GM13977 (cell line): Measurements from ENCODE around the gene MEF2C.
"Not testable (repeated sequence)": the region's sequence is repeated elsewhere in the genome, so short reads cannot be mapped to it uniquely, and the experiment has no call there.

ENCODE experiments used
- DNase-seq: peaks from one replicate; pipeline ENCODE4 v3.0.0; 2012; ENCODE audit warnings: low spot score
- in situ Hi-C: fragments of 300-500 bp; cut with MboI; formaldehyde crosslinking; loops from one replicate; pipeline ENCODE4 v1.12.0; 2022; ENCODE audit warnings: low sequenced_read_pairs, low pct_unique_long_range_greater_than_20kb, mixed read lengths, inconsistent platforms; ENCODE audit not compliant: unreplicated experiment
- TF ChIP-seq, protein P1 (sequence below): IDR thresholded peaks from 2 replicates; pipeline ENCODE4 v1.5.1; 2012; ENCODE audit warnings: mild to moderate bottlenecking, control low read depth; ENCODE audit not compliant: insufficient read depth; ENCODE audit errors: extremely low read depth, missing control alignments

Gene MEF2C

DNA sequence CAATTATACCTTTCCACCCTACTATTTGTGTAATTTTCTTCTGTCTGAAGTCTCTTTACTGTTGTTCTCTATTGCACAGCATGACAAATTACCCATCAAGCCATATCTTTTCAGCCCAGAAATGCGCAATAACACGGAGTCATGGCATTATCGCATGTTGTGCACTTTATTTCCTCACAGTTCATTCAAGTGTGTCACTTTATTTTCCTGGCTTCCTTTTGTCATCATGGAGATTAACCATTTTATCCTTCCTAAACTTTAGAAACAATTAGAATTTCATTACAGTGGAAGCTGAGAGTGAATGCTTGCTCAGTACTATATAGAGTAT, 41.3 kb upstream of the MEF2C start:
- in situ Hi-C loops: no loop called here
- no peak for DNase-seq
- TF ChIP-seq, protein P1, sequence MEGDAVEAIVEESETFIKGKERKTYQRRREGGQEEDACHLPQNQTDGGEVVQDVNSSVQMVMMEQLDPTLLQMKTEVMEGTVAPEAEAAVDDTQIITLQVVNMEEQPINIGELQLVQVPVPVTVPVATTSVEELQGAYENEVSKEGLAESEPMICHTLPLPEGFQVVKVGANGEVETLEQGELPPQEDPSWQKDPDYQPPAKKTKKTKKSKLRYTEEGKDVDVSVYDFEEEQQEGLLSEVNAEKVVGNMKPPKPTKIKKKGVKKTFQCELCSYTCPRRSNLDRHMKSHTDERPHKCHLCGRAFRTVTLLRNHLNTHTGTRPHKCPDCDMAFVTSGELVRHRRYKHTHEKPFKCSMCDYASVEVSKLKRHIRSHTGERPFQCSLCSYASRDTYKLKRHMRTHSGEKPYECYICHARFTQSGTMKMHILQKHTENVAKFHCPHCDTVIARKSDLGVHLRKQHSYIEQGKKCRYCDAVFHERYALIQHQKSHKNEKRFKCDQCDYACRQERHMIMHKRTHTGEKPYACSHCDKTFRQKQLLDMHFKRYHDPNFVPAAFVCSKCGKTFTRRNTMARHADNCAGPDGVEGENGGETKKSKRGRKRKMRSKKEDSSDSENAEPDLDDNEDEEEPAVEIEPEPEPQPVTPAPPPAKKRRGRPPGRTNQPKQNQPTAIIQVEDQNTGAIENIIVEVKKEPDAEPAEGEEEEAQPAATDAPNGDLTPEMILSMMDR: no peak

DNA sequence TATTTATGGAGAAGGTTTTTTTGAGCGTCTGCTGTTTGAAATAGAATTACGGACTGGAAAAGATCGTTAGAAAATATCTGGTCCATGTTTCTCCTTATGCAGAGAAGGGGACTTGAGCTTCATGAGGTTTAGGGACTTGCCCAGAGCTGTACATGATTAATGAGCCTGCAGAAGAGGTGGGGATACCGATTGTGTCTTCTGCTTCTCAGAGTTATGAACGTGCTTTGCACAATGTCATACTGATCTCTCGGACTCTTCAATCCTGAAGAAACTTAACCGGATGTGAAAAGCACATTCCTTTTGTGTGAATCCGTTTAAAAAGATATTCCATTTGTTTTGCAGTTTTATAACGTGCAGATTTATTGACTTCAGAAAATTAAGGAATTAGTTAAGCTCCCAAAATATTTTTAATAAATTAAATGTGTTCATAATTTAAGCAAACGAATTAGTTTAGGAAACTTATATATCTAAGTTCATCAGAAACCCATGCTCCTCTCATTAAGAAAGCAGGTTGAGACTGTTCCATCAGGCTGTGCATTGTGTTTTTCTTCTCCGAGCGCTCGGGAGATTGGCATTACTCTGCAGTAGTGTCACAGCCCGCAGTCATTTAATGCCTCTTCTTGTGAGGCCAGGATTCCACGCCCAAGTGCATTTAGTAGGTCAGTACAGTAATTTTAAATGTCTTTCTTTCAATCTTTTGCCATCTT, 40.8 kb upstream of the MEF2C start:
- in situ Hi-C loops: no loop called here
- DNase-seq: no peak
- TF ChIP-seq, protein P1: no peak

DNA sequence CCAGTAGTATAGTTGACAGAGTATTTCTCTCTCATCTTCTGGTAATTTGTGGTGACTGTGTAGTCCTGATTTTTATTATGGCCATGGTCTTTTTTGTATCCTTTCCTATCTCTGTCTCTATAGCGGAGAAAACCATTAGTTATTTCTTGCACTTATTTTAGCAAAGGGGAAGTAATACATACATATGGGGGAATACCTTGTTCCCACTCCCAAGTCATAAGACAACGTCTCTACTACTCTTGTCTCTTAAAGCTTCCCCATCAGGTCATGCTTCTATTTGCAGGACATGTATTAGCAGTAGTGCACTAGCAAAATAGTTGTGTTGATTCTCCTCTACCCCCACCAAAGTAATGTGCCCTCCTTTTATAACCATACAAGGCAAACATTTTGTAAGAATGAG, 29.8 kb upstream of the MEF2C start:
- in situ Hi-C loops, DNase-seq: not testable (repeated sequence)

DNA sequence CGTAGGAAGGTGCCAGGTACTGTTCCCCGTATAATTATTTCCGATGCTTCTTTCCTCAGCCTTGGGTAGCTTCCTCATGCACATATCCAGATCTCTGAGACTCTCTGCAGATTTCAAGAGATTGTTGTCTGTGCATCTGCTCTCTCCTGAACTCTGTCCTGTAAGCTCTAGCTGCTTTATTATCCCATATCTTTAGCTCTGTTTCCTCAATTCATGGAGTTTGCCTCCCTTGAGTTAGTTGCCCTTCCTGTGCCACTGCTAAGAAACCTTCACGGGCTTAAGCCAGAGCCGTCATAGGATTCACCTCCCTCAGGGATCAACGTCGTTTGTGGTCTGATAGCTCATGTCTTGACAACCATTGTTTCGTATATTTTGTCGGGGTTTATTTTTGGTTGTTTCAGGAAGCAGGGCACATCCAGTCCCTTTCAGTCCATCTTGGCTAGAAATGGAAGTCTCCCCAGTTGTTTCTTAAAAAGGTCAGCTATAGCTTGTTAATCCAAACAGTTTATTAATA, 28.1 kb upstream of the MEF2C start:
- in situ Hi-C loops, DNase-seq: not testable (repeated sequence)

DNA sequence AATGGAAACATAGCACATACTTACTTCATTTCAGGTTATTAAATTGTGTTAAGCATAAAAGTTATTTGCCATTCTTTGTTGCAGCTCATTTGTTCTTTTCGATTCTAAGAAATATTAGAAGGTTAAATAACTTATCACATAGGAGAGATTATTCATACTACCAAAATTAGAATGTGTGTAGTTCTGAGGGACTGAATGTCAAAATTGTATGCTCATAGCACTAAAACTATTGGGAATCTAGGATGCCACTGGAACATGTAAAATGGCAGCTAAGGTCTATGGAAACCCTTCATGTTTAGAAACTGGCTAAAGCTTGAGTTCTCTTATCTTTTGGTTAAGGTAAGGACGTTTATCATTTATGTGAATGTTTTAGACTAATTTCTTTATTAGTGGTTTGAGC, 21.5 kb upstream of the MEF2C start:
- in situ Hi-C loops, DNase-seq: not testable (repeated sequence)

DNA sequence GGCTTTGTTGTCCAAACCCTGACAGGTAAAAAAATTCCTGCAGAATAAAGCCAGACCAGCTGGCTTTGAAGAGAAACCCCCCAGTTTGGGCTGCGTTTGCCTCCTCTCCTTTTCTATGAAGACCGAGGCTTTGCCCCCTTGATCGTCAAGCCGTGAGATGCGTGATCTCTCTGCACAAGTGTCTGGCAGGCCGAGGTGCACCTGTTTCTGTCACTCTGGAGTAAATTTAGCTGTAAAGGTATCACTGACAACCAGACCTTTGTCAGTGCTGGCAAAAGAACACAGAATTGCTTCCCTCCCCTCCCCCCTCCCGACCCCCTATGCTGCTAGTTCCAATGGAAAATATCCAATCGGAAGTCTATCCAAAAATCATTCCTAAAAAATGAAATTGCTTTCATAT, 21.0 kb upstream of the MEF2C start:
- DNase-seq, in situ Hi-C loops: not testable (repeated sequence)

DNA sequence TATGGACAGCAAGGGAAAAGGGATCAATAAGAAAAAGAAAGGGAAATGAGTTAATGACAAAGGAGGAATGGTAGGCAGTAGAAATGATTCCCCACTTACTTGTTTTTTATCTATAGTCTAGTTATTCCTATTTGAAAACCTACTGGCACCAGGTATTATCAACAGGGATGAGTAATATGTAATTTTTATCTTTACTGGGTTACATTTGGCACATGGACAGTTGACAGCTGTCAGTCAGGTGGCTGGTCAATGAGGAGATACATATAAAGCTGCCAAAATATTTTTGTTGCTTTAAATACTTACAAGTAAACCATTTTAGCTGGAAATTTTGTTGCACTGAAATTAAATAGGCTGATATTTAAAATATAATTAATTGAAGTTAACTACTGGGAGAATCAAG, 18.1 kb upstream of the MEF2C start:
- DNase-seq, in situ Hi-C loops: not testable (repeated sequence)

DNA sequence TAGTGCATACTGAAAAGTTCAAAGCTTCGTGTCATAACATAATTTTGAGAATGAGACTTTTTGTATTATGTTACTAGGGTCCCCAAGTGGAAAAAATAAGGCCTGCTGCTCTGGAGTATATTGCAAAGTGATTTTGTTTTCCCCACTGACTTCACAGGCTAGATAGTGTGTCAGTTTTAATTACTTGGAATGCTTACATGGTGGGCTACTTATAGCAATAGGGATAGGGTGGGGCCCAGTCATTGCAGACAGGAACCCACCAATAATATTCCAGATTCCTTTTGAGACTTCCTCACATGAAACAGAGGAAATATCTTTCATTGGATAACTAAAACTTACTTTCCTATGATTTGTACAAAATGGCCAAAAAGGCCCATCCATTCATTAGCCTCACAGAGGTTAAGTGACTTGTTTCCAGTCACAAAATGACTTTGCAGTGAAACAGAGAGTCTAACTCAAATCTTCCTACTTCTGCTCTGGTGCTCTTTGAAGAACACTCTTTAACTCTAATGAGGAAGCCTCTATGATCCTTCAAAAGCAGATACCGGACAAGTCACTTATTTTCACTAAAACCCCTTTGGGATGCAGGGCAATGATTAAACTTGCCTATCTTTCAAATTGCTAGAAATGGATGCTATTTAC, 16.2 kb upstream of the MEF2C start:
- in situ Hi-C loops: loop anchor here (25.0 kb wide), 1 partner anchor 388 kb away; no protein-coding TSS in a partner anchor
- no peak for DNase-seq
- TF ChIP-seq, protein P1: no peak

DNA sequence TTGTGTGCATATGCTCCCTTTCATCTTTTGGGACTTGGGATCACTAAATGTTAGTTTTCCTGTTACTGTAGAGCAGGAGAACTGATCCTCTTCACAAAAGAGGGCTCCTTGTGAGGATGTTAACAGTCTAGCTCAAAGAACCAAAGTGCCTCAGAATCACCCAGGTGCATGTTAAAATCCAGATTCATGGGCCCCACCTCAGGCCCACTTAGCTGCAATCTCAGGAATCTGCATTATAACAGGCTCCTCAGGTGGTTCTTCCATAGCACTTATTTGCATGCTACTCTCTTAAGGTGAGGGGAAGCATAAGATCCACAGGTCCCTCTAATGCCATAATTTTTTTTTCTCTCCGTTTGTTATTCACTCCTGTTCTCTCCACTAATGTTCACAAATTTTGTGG, 14.8 kb upstream of the MEF2C start:
- TF ChIP-seq, protein P1: no peak
- no peak for DNase-seq
- in situ Hi-C loops: loop anchor here (25.0 kb wide), 1 partner anchor 390 kb away; no protein-coding TSS in a partner anchor
